Measurements from ENCODE around the gene KHDRBS1. TPM values are rescaled to one million over a fixed set of nuclear protein-coding genes. Genes with fewer than 3 reads are reported as not detected.

The KHDRBS1 gene, protein sequence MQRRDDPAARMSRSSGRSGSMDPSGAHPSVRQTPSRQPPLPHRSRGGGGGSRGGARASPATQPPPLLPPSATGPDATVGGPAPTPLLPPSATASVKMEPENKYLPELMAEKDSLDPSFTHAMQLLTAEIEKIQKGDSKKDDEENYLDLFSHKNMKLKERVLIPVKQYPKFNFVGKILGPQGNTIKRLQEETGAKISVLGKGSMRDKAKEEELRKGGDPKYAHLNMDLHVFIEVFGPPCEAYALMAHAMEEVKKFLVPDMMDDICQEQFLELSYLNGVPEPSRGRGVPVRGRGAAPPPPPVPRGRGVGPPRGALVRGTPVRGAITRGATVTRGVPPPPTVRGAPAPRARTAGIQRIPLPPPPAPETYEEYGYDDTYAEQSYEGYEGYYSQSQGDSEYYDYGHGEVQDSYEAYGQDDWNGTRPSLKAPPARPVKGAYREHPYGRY
- total RNA-seq, result 133 TPM

DNA sequence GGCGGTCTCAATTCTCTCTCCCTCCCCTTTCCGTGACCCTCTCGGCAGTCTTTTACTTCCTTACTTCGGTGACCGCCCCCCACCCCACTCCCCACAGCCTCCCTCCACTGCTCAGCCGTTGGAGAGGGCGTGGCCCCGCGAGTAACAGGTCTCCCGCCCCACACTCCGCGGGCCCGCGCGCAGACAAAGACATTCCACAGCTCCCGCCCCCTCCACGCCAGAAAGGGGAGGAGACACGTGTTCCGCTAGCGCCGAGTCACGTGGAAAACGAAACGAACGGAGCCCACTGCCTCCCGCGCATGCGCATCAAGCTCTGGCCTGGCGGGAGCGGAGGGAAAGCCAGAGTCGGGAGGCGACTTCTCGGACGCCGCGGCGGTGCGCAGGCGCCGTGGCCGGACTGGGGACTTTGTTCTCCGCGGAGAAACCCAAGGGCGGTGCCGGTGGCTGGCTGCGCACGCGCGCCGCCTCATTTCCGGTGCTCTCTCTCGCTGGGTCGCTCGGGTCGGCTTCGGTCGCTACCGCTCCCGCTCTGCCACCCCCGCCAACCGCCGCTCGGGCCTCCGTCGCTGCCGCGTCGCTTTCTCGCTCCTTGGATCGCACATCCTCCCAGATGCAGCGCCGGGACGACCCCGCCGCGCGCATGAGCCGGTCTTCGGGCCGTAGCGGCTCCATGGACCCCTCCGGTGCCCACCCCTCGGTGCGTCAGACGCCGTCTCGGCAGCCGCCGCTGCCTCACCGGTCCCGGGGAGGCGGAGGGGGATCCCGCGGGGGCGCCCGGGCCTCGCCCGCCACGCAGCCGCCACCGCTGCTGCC, at the start of gene KHDRBS1:
KHDRBS1 (plus strand) TSS at position 483 of the 813 bp plus-strand sequence; CDS start at position 611, 128 bp downstream.

DNA sequence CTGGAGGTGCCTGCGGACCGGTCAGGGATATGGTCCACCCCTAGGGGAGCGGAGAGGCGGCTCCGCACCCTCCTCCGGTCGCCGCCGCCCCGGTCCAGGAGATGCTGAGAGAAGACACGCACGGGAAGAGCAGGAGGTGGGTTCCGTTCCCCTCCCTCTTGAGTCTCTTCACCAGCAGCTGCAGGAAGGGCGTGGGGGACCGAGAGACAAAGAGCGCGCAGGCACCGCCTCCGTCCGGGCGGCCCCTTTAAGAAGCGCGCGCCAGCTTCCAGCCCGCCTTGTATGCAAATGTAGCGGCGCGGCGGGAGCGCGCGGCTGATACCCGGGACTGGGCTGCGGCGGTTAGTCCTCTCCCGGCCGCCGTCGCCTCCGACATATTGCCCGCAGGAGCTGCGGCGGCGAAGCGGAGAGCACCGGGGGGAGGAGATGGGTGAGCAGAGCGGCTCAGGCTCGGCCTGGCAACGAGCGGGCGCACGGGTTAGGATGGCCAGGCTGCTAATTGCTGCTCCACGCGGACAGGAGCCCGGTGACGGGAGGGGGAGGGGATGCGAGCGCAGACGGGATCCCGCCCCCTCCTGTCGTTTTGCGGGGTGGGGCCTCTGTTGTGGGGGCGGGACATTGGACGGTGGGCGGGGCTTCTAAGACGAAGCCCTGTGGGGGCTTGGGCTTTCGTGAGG, 59.1 kb downstream of the KHDRBS1 start, which contains the start of gene TMEM39B:
TMEM39B (plus strand) TSS at position 318 of the 677 bp plus-strand sequence; CDS start at position 427, 109 bp downstream.

Small RNAs within 50 kb of the gene (small RNA-seq; reads per million reads assigned to genes)
- not detected for gene MIR5585 (ENCODE audit: low replicate concordance)
- gene RF00017 (ENCODE audit: low replicate concordance), result not detected

Other genes starting within 250 kb of the KHDRBS1 start
- 18.9 TPM for gene ADGRB2, start 249.5 kb upstream of the KHDRBS1 start, total RNA-seq
- gene SPOCD1, start 197.8 kb upstream of the KHDRBS1 start, total RNA-seq, result 0.76 TPM
- gene PTP4A2, start 75.5 kb upstream of the KHDRBS1 start, total RNA-seq, result 251 TPM
- gene TMEM39B, start 59.1 kb downstream of the KHDRBS1 start, total RNA-seq, result 10.4 TPM
- gene KPNA6, start 94.2 kb downstream of the KHDRBS1 start, total RNA-seq, result 32.7 TPM
- 41.6 TPM for gene TXLNA, start 165.8 kb downstream of the KHDRBS1 start, total RNA-seq
- 29.6 TPM for gene CCDC28B, start 186.7 kb downstream of the KHDRBS1 start, total RNA-seq
- gene IQCC, start 191.8 kb downstream of the KHDRBS1 start, total RNA-seq, result 5.1 TPM
- gene DCDC2B, start 195.2 kb downstream of the KHDRBS1 start, total RNA-seq, result not detected
- 22.2 TPM for gene TMEM234, start 208.5 kb downstream of the KHDRBS1 start, total RNA-seq
- gene EIF3I, start 208.5 kb downstream of the KHDRBS1 start, total RNA-seq, result 116 TPM
- 13.7 TPM for gene FAM167B, start 233.4 kb downstream of the KHDRBS1 start, total RNA-seq
- 8.5 TPM for gene LCK, start 237.4 kb downstream of the KHDRBS1 start, total RNA-seq